ENCODE results near the gene BEND6.

DNA sequence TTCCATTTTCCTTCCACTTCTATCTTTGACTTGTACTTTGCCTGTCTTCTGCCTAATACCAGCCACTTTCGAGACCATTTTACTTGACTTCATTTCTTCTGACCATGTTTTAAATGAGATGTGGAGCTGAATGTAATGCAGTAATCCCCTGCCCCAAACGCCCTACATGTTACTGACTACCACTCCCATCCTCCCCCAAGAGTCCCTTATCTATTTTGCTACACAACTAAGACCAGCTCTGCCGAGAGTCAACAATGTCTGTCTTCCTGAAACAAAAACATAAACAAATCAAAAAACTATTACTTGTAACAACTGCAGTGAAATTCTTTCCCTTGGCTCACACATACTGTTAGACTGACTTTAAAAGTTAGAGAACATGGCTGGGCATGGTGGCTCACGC, 64.5 kb downstream of the BEND6 start:
- TF ChIP-seq POLR2A (IDR thresholded peaks at IDR 0.05) (no peak), CTCF (IDR thresholded peaks at IDR 0.05) (no peak), POLR2AphosphoS5 (IDR thresholded peaks at IDR 0.05) (no peak)
